ENCODE data around the gene PITX2.

- no peak for TF ChIP-seq CTCF (conservative IDR thresholded peaks at IDR 0.05 in 1 of 2, IDR thresholded peaks at IDR 0.05 in 1 of 2; ENCODE audit: extremely low read depth in 1 of 2, insufficient read depth in 1 of 2, low read depth in 1 of 2, low read length in 2 of 2)
- TF ChIP-seq EZH2 (IDR thresholded peaks at IDR 0.05; ENCODE audit: borderline replicate concordance, low read length): no peak
Observed at GRCh38 chr4:110621328-110621812, 1.5 kb downstream of the PITX2 start.

Data from mammary epithelial cell (primary cell).